ENCODE data around the gene MYO1B. TPM values are rescaled to one million over a fixed set of nuclear protein-coding genes. Genes with fewer than 3 reads are reported as not detected.

MYO1B gene
- total and polyA plus RNA-seq, 4 donors = 46.0 to 286 (median 88.1) TPM

- no peaks in the 10 kb centered on the region for H3K9me3 ChIP-seq (ENCODE audit: control insufficient read depth in 4 of 4, insufficient read depth in 3 of 4, low read length in 3 of 4)
- H3K27ac ChIP-seq (ENCODE audit: low read depth in 1 of 2, low read length in 1 of 2) = no peak overlapping the region
- H3K9ac ChIP-seq (ENCODE audit: insufficient read depth in 1 of 2, low read length in 2 of 2) = no peak overlapping the region
- H3K4me3 ChIP-seq = no peak overlapping the region
- no peak for ATAC-seq (ENCODE audit: insufficient read depth, low FRiP score)
- DNase-seq = no peak
- WGBS, 2 donors = 62% methylated on average over 7 of the region's 7 CpGs
- peaks cover 0 to 25% (median 6%) of the 10 kb centered on the region in 5 donors for H3K4me1 ChIP-seq (ENCODE audit: control insufficient read depth in 5 of 5, insufficient read depth in 5 of 5, low read length in 5 of 5)
- peaks cover 0 to 3% (median under 1%) of the 10 kb centered on the region in 4 donors for H3K36me3 ChIP-seq (ENCODE audit: control insufficient read depth in 4 of 4, insufficient read depth in 4 of 4, low read length in 4 of 4)
- TF ChIP-seq CTCF (IDR thresholded peaks at IDR 0.05; ENCODE audit: control extremely low read depth, extremely low read depth) = no peak
- H3K27me3 ChIP-seq (ENCODE audit: control insufficient read depth in 3 of 3, insufficient read depth in 3 of 3, low read length in 2 of 3) = no peaks in the 10 kb centered on the region
Observed at GRCh38 chr2:191289049-191289448, 43.8 kb downstream of the MYO1B start.

DNA sequence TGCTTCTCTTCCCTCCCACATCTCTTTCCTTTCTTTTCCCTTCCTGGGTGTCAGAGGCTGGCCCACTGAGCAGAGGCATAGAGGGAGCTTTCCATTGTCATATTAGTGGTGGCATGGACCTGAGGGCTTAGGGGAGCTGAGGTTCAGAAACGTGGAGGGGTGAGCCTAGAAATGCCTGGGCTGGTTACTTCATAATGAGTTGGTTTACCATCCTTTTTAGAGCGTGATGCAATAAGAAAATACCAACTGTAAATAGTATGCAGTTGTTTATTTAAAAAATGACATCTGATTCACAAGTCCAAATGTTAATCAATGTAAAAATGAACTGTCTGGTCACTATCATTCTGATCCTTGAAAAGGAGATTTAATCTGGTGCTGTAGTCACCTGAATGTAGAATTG is 46.3 kb downstream of the MYO1B start:
- DNase-seq (no peak), ATAC-seq (ENCODE audit: insufficient read depth, low FRiP score) (no peak)
- peaks cover 0 to 31% (median 10%) of the 10 kb centered on the region in 5 donors for H3K4me1 ChIP-seq (ENCODE audit: control insufficient read depth in 5 of 5, insufficient read depth in 5 of 5, low read length in 5 of 5)
- WGBS, 2 donors = 61 to 66% methylated on average over 2 of the region's 2 CpGs
- H3K9ac ChIP-seq (ENCODE audit: insufficient read depth in 1 of 2, low read length in 2 of 2) = no peak overlapping the region
- H3K4me3 ChIP-seq = no peak overlapping the region
- no peak for TF ChIP-seq CTCF (IDR thresholded peaks at IDR 0.05; ENCODE audit: control extremely low read depth, extremely low read depth)
- peaks cover 0 to 2% (median 0%) of the 10 kb centered on the region in 4 donors for H3K36me3 ChIP-seq (ENCODE audit: control insufficient read depth in 4 of 4, insufficient read depth in 4 of 4, low read length in 4 of 4)
- no peak overlapping the region for H3K27ac ChIP-seq (ENCODE audit: low read depth in 1 of 2, low read length in 1 of 2)
- no peaks in the 10 kb centered on the region for H3K27me3 ChIP-seq (ENCODE audit: control insufficient read depth in 3 of 3, insufficient read depth in 3 of 3, low read length in 2 of 3)
- H3K9me3 ChIP-seq (ENCODE audit: control insufficient read depth in 4 of 4, insufficient read depth in 3 of 4, low read length in 3 of 4) = no peaks in the 10 kb centered on the region

GRCh38 chr2:191292869-191293268 is 47.7 kb downstream of the MYO1B start:
- H3K4me1 ChIP-seq (ENCODE audit: control insufficient read depth in 5 of 5, insufficient read depth in 5 of 5, low read length in 5 of 5) = peaks cover 0 to 28% (median 7%) of the 10 kb centered on the region in 5 donors
- no peak overlapping the region for H3K9ac ChIP-seq (ENCODE audit: insufficient read depth in 1 of 2, low read length in 2 of 2)
- peaks cover 0 to 10% (median under 1%) of the 10 kb centered on the region in 4 donors for H3K36me3 ChIP-seq (ENCODE audit: control insufficient read depth in 4 of 4, insufficient read depth in 4 of 4, low read length in 4 of 4)
- no peak overlapping the region for H3K4me3 ChIP-seq
- no peaks in the 10 kb centered on the region for H3K9me3 ChIP-seq (ENCODE audit: control insufficient read depth in 4 of 4, insufficient read depth in 3 of 4, low read length in 3 of 4)
- no peak for DNase-seq
- no peak overlapping the region for H3K27ac ChIP-seq (ENCODE audit: low read depth in 1 of 2, low read length in 1 of 2)
- H3K27me3 ChIP-seq (ENCODE audit: control insufficient read depth in 3 of 3, insufficient read depth in 3 of 3, low read length in 2 of 3) = no peaks in the 10 kb centered on the region
- no peak for ATAC-seq (ENCODE audit: insufficient read depth, low FRiP score)
- TF ChIP-seq CTCF (IDR thresholded peaks at IDR 0.05; ENCODE audit: control extremely low read depth, extremely low read depth) = no peak

GRCh38 chr2:191295088-191295487 is 49.9 kb downstream of the MYO1B start:
- Histone ChIP-seq H3K27me3 (ENCODE audit: control insufficient read depth in 3 of 3, insufficient read depth in 3 of 3, low read length in 2 of 3) (no peaks in the 10 kb centered on the region), H3K4me1 (ENCODE audit: control insufficient read depth in 5 of 5, insufficient read depth in 5 of 5, low read length in 5 of 5) (peaks cover 0 to 22% (median 6%) of the 10 kb centered on the region in 5 donors), H3K9me3 (ENCODE audit: control insufficient read depth in 4 of 4, insufficient read depth in 3 of 4, low read length in 3 of 4) (no peaks in the 10 kb centered on the region), H3K36me3 (ENCODE audit: control insufficient read depth in 4 of 4, insufficient read depth in 4 of 4, low read length in 4 of 4) (peaks cover 0 to 13% (median under 1%) of the 10 kb centered on the region in 4 donors), H3K9ac (ENCODE audit: insufficient read depth in 1 of 2, low read length in 2 of 2) (peak overlapping the region in 1 of 2 donors; percentile 27), H3K4me3 (no peak overlapping the region), H3K27ac (ENCODE audit: low read depth in 1 of 2, low read length in 1 of 2) (no peak overlapping the region)
- ATAC-seq (ENCODE audit: insufficient read depth, low FRiP score) (no peak), DNase-seq (no peak)
- 40 to 44% methylated on average over 3 of the region's 3 CpGs for WGBS, 2 donors
- TF ChIP-seq CTCF (IDR thresholded peaks at IDR 0.05; ENCODE audit: control extremely low read depth, extremely low read depth) = no peak
